Stimulated activated CD8-positive, alpha-beta memory T cell treated with anti-CD3 and anti-CD28 coated beads, Interleukin-4, amount 100 ng/mL, for 1 hour (primary cell): Measurements from ENCODE around the gene RIPOR2.

Source experiments
- DNase-seq, 2 donors: peaks; one replicate each; pipeline ENCODE4 v3.0.0-alpha.2; 2020; ENCODE audit warnings: low read depth in 2 of 2, low spot score in 1 of 2

Gene RIPOR2

DNA sequence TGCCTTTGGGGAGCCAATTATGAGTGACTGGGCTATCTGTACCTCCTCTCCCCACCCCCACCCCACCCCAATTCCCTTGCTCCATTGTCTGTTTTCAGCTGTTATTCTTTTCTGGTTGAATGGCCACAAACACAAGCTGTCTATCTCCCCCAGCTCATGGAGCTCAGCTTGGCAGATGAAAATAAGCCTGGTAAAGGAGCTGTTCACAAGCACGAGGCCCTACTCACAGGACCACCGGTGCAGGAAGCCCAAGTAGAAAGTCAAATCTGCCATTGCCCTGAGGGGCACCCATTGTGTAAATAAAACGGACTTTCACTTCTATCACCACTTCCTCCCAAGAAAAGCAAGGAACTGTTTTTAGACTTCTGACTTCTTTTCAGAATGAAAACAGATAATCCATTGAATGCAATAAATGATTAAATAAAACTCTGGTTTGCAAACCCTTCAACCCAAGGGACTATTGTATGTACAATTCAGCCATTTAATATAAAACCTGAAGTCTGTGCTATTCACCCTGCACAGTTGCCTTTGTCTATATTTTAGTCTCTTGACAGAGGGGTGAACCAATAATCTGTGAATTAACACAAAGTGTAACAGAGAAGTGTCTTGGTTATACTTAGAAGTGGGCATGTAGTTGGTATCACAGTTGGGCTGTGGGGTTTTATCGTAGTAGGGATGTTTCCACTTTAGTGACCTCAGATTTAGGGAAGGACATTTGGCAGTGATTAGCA is 27.7 kb downstream of the RIPOR2 start:
- DNase-seq: no peak

DNA sequence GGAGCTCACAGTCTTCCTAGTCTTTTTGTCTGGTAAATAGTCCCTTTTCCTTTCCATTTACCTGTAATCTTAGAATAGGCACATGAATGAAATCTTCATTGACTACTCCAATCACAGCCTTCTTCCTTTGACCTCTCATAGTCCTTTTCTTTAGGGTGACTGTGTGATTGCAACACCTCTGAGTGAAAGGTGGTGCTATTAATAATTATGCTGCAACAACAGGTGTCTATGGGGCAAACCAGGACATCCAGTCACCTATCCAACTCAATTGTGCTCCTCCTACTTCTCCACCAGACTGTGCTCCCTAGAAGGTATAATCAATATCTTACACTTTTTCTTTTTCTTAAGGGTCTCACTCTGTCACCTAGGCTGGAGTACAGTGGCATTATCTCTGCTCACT is 29.4 kb downstream of the RIPOR2 start:
- no peak for DNase-seq

DNA sequence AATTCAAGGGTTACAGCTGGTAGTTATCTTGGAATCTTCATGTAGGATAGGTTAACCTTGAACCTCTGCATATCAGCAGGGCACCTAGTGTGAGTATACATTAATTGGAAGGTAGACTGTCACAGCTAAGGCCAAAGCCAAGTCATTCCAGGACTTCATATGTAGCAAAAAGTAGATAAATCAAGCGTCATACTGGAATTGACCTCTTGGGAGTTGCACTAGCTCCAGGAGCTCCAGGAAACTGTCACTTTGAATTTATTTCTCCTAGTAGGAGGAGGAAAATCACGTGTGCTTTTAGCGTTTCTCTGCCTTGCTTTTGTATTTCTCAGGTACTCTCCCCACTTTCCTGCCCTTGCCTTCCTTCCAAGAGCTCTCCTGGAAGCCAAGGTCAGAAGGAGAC is 30.3 kb downstream of the RIPOR2 start:
- no peak for DNase-seq

DNA sequence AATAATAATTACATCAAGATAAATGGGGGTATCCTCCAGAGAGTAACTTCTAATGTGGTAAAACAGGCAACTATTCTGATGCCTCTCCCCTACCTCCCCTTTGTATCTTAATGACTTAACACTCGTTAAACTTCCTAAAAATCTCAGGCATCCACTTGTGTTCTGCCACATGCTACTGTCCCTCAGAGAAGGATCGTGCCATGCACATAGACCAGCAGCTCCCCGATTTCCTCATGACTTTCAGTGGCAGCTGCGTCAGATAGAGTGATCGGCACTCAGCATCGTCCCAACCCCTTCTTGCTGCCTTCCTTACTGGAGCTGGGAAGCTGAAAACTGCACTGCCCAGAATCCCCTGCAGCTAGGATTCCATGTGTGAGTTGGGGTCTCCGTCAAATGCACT is 32.1 kb downstream of the RIPOR2 start:
- no peak for DNase-seq

- DNase-seq: no peak
Observed at GRCh38 chr6:24902782-24903181, 33.0 kb downstream of the RIPOR2 start.

- DNase-seq: no peak
Observed at GRCh38 chr6:24901698-24902328, 33.9 kb downstream of the RIPOR2 start.

DNA sequence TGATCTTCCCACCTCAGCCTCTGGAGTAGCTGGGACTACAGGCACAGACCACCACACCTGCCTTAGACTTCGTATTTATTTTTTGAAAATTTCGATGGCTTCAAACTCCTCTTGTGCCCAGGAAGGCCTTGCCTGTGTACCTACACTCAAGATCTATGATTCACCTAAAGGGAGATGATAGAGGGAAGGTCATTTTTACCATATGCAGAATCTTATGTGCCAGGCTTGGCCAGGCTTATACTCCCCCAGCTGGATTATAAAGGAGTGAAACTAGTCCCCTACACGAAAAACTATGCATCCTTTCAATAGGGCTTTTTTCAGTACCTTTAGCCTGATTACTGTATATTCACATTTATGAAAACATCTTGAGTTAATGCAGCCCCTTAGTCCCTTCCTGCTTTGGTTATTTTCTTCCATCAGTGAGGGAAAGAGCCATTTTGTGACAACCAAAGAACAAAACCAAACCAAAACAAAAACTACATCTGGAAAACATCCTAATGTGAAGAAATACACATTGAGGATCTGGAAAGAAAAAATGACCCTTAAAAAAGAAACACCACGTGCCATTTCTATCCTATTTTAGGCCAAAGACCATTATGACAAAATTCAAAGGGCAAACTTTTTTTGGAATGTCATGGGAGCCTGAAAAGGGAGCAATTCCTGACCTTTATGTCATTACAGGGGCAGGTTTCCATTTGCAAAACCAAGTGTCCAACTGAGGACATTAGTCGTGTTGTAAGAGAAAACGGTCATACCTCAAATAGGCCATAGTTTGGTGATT is 34.7 kb downstream of the RIPOR2 start:
- DNase-seq: no peak

DNA sequence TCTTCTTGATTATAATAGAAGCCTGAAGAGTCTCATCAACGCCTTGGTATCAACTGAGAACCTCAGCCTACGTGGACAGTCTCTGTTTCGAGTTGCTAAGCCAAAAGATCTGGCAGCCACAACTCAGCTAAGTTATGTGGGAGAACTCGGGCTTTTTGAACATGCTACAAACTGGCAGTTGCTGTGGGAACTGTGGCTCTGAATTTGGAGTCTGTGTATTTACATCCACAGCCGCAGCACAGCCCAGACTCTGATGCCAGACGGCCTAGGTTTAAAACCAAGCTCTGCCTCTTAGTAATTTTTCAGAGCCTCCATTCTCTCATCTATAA is 35.8 kb downstream of the RIPOR2 start:
- no peak for DNase-seq

DNA sequence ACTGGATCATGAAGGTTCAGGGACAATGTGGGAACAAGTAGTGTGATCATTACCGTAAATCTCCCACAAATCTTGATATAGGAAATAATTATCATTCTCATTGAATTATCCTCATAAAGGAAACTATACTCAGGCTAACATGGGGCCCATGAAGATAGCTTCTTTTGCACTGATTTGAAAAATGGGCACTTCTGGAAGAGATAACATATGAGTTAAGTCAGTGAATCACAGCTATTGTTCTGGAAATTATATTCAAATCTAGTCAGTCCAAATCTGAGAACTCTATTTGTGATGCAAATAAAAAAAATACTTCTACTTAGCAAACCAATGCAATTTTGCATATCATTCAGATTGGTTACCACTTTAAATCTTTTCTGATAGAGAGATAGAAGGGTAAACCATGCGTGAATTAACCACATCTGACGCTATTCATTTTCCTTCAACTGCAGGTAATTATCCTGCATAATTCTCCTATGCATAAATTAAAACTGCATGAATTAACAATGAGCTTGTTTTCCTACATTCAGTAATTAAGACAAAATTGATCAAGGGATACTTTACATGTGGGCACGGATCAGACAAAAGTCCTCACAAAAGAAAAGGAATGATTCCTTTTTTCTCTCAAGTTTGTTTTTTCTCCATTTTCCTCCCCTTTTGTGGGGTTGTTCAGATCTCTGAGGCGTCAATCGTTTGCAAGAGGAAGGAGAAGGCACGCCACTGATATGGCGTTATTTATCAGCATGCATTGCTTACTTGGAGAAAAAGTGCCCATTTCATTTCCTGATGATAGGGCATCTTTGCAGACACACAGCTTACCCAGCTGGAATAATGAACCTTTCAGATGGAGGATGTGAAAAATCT is 36.4 kb downstream of the RIPOR2 start:
- no peak for DNase-seq

DNA sequence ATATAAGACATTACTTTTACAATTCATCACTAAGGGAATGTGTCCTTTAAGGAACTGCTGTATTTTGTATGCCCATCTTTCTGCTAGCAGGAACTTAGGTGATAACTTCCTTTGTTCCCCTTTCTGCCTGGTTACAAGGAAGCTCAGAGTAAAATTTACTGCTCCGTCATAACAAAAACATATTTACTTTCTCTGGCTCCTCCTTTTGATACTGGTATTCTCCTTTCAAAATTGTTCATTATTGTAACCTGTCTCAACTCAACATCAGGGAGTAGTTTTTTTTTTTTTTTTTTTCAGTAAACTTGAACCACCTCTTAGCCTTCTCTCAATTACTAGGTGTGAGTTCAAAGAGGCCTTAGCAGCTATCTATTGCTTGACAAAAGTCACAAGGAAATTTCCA is 37.1 kb downstream of the RIPOR2 start:
- DNase-seq: no peak

- no peak for DNase-seq
Observed at GRCh38 chr6:24897186-24897585, 38.6 kb downstream of the RIPOR2 start.

GRCh38 chr6:24893342-24893850 is 42.4 kb downstream of the RIPOR2 start:
- DNase-seq: no peak

- no peak for DNase-seq
Observed at GRCh38 chr6:24891004-24891403, 44.8 kb downstream of the RIPOR2 start.

DNA sequence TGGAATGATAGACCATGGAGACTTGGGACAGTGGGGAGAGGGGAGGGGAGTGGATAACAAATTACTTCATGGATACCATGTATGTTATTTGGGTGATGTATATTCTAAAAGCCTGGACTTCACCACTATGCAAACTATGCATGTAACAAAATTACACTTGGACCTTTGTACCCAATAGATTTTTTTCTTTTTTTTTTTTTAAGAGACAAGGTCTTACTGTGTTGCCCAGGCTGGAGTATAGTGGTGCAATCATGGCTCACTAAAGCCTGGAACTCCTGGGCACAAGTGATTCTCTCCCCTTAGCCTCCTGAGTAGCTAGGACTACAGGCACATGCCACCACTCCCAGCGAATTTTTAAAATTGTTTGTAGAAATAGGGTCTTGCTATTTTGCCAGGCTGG is 45.3 kb downstream of the RIPOR2 start:
- no peak for DNase-seq

DNA sequence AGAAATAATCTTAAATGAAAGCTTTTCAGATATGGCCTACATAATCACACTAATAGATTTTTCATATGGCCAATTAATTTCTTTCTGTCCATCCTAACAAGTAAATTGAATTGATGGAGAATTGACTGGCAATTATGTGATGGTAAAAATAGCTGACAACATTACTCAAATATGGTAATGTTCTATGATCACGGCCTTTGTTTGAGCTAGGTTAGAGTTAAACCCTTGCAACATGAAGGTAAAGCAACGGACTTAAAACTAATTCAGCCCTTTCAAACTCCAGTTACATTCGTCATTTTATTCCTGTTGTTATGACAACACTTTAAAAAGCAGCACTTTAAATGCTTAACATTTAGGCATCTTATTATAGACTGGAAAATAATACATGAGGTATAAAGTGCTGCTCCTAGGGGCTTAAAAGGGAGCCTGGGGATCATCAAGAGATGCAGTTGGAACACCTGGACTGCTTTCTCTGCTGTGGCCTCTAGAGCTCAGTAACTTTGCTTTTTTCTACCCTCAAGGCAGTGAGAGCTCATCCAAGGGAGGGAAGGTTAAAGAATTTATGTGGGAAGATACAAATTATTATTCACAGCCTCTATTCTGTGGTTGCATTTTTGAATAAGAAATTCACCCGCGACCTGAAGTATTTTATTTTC is 46.9 kb downstream of the RIPOR2 start:
- no peak for DNase-seq

- no peak for DNase-seq
Observed at GRCh38 chr6:24887545-24888140, 48.1 kb downstream of the RIPOR2 start.

- no peak for DNase-seq
Observed at GRCh38 chr6:24883618-24884017, 52.1 kb downstream of the RIPOR2 start.

DNA sequence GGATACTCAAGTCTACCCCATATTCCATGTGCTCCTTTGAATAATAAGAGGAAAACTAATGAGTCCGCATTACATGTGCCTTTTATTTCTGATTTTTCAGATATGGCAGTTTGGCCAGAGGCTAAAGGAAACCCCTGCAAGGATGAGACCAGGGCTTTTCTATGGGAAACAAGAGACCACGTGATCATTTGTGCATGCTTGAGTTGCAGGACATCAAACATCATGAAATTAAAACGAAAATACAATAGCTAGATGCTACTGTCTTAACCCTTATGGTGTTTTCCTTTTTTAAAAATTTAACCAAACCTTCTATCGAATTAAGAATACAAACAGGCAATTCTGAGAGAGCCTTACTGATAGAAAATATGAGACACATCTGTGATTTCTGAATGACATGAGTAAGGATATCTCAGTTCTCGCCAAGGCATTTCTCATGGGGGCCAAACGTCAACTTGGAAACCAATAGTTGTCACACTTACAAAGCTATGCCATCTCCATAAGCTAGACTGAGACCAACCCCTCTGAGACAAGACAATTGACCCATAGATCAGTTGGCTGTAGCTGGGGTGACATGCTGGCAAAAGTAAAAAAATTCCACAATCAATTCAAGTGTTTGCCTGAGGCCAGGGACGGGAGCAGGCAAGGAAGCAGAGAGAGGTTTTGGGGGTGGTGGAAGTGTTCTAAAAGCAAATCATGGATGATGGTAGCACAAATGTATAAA is 52.8 kb downstream of the RIPOR2 start:
- no peak for DNase-seq

- no peak for DNase-seq
Observed at GRCh38 chr6:24882295-24882694, 53.5 kb downstream of the RIPOR2 start.

DNA sequence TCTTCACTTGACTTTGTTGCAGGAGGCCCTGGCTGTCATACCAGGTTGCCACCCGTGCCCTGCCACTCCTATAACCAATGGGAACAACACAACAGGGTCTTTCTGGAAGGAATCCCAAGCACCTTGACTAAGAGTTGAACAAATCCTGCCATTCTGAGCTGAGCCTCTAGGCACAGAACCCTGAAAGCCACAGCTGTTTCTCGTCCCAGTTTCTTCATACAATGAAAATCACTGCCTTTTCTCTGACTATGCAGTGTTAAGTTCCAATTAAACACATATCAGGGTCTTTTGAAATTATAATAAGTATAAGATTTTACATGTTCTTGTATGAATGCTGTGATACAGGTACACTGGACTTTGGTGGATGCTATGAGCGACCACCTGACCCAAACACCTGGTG is 54.4 kb downstream of the RIPOR2 start:
- no peak for DNase-seq
